GM18870 (cell line): Measurements from ENCODE around the gene GBP3.
"Not testable (repeated sequence)": the region's sequence is repeated elsewhere in the genome, so short reads cannot be mapped to it uniquely, and the experiment has no call there.

Experiments used
- ATAC-seq: cut with Tn5 transposase; IDR thresholded peaks from one replicate; pipeline ENCODE4 v1.9.1; 2021; ENCODE audit warnings: moderate library complexity; ENCODE audit not compliant: unreplicated experiment

Gene GBP3, protein sequence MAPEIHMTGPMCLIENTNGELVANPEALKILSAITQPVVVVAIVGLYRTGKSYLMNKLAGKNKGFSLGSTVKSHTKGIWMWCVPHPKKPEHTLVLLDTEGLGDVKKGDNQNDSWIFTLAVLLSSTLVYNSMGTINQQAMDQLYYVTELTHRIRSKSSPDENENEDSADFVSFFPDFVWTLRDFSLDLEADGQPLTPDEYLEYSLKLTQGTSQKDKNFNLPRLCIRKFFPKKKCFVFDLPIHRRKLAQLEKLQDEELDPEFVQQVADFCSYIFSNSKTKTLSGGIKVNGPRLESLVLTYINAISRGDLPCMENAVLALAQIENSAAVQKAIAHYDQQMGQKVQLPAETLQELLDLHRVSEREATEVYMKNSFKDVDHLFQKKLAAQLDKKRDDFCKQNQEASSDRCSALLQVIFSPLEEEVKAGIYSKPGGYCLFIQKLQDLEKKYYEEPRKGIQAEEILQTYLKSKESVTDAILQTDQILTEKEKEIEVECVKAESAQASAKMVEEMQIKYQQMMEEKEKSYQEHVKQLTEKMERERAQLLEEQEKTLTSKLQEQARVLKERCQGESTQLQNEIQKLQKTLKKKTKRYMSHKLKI

DNA sequence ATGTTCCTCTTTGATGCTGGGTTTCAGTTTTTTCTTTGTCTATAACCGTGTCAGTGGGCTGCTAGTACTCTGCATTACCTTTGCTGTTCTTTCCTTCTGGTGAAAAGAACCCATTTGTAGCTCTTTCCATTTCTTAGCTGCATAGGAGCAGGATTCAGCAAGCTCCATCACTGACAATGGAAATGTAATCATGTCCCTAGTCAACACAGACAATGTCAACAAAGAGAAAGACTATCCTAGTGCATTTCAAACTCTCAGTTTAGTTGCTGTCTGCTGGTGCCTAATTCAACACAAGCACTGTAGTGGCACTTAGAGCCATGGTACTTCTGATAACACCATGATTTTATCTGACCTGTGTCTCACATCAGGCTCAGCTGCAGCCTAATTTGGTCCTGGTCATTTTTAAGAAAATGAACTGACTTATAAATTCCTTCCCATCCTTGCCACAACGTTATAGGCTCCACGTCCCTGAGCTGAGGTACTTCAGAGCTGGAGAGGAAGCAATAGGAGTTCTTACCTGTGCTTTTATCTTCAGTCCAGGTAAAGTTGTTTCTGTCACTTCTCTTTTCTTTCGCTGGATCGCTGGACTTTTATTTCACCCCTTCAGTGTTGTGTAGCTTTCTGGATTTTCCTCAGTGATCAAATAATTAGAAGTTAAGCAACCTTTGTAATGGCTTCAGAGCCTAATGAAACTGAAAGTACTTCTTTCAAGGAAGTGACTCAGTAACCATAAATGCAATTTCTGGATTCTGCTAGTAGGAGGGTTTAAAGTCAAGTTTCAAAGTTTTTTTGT, at the start of gene GBP3:
Gene GBP3, minus strand, starts transcription at position 700 of the 793 bp plus-strand sequence. CDS start 2,145 bp downstream, outside the sequence.
- peak; percentile 85 for ATAC-seq

DNA sequence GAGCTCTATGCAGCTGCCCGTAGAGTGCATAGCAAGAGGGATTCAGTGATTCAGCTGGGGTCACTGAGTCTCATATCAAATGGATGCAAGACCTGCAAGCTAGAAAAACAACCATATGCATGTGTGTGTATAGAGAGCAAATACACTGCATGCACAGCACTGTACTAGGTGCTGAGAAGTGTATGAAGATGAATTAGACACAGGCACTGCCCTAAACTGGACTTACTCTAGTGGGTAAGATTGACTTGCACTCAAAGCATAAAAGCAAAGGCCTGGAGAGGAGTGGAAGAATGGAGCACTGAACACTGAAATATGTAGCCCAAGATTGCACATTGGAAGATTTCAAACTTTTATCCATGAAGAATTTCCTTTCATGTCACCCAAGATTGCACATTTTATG, 47.8 kb upstream of the GBP3 start:
- no peak for ATAC-seq

DNA sequence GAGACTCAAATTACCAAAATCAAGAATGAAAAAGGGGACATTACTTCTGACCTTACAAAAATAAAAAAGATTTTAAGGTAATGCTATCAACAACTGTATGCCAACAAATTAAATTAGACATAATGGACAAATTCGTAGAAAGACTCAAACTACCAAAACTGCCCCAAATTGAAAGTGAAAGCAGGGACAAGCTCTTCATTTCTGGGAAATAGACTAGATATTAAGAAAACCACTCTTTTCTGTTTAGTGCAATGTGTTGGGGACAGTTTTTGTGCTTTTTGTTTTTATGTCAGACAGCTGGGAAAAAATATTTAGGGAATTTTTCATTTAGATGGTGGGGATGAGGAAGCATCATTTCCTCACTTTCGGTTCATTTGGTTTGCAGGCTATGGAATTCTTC, 47.3 kb upstream of the GBP3 start:
- no peak for ATAC-seq

DNA sequence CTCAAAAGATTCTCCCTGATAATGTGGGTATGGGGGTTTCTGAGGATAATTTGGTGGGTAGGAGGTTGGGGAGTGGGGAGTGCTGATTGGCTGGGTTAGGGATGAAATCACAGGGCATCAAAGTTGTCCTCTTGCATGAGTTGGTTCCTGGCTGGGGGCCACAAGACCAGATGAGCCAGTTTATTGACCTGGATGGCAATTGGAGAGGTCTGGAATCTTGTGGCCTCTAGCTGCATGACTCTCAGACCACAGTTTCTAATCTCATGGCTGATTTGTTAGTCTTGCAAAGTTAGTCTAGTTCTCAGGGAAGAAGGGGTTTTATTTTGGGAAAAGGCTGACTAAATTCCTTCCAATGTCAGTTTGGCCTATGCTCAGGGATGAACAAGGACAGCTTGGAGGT, 45.6 kb upstream of the GBP3 start:
- no peak for ATAC-seq

DNA sequence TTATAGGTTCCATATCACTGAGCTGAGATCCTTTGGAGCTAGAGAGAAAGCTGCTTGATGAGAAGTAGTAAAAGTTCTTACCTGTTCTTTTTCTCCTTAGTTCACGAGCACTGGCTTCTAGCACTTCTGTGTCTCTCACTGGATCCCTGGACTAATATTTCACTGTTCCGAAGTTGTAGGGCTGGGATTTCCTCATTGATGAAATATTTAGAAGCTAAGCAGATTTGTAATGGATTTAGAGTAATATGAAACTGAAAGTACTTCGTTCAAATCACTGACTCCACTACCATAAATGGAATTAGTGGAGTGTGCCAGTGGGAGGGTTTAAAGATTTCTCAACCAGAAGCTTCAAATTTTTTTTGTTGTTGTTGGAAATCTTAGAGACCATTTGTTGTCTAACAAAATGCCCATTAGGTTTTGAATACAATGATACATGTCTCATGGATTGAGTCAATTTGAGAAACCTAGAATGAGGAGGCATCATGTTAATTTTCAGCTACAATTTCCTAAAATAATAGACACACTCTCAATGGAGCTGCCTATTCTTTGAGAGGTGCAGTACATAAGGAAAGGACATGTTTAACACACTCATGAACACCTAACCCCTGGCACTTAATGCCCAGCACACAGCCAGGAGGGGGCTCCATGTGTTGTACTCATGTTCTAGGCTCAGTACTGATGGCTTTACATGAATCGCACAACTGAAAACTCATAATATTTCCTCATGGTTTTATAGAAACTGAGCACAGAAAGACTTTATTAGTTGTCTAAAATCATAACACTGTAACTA, 42.6 kb upstream of the GBP3 start, which contains the start of gene GBP1:
Gene GBP1, minus strand, starts transcription at position 130 of the 790 bp plus-strand sequence. CDS start 1,974 bp downstream, outside the sequence.
- ATAC-seq, result no peak

DNA sequence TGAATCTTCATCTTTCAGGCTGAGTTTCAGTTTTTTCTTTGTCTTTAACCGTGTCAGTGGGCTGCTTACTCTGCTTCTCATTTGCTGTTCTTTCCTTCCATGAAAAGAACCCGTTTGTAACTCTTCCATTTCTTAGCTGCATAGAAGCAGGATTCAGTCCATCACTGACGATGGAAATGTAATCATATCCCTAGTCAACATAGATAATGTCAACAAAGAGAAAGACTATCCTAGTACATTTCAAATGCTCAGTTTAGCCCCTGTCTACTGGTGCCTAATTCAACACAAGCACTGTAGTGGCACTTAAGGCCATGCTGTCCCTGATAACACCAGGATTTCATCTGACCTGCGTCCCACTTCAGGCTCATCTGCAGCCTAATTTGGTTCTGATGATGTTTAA, 42.0 kb upstream of the GBP3 start:
- ATAC-seq, result no peak

DNA sequence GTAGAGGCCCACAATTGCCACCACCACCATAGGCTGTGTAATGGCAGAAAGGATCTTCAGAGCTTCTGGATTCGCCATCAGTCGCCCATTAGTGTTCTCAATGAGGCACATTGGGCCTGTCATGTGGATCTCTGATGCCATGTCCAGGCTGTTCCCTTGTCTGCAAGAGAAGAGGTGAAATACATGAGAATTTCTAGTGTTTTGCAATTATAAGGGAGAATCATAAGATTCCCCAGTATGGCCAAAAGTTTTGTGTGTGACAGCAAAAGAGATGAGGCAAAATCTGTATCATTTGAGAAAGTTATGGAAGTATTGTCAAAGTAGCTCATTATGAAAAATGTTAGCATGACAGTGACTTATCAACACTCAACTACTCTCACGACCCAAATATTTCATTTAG, 40.4 kb upstream of the GBP3 start:
- no peak for ATAC-seq

DNA sequence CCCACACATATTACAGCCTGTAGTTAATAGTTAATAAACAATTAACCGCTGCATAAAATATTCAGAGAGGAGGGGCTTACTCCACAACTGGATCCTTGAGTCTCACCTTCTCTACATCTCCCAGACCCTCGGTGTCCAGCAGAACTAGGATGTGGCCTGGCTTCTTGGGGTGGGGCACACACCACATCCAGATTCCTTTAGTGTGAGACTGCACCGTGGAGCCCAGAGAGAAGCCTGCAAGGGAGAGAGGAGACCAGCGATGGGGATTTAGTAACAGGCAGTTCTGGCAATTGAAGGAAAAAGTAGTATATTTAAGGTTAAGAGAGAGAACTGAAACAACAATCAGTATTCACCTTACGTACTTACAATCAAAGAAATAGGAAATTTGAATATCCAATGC, 37.4 kb upstream of the GBP3 start:
- no peak for ATAC-seq

DNA sequence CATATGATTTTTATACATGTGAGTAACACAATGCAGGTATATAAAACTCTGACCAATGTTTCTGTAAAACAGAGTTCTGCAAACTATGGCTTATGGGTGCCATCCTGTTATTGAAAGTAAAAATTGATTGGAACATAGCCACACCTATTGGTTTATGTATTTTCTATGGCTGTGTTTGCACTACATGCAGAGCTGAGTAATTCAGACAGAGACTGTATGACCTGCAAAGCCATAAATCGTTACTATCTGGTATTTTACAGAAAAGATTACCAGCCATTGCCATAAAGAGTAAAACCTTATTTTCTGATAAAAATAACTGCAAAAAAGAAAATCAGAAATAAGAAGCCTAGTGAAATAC, 29.3 kb upstream of the GBP3 start:
- no peak for ATAC-seq

DNA sequence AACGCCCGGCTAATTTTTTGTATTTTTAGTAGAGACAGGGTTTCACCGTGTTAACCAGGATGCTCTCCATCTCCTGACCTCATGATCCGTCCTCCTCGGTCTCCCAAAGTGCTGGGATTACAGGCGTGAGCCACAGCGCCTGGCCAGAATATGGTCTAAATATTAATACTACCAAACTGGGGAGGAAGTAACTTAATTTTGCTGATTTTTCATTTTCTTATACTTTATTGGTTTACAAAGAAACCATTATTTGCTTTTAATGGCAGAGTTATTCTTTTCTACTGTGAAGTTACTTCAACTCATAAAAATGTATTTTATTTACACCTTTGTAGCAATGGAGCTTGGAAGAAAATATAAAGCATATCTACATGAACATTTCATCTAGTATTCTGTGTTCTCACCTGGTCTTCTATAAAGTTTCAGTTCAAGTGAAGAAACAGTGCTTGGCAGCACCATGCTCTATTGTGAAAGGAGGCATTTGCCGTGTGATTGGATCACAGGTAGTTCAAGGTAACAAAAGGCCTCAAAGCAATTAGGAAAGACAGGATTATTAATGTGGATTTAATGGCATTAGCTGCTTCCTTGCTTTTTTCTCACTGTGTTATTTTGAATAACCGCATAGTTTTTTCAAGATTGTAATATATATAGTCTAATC, 28.8 kb upstream of the GBP3 start:
- no peak for ATAC-seq

DNA sequence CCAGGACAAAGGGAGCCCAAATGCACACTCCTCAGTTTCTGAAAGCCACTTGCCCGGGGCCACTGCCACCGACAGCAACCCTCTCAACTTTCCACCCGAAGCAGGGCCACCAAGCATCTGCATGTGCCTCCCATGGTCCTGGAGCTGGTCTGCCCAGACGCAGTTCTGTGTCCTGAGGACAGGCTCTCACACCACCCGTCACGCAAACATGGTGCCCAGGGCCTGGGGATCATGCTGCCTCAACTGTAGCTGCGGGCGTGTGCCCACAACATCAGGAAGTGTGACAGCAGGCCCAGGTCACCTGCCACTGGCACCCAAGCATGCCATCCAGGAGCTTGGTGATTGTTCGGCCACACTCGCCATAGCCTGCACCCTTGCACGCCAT, 28.0 kb upstream of the GBP3 start:
- ATAC-seq, result no peak

DNA sequence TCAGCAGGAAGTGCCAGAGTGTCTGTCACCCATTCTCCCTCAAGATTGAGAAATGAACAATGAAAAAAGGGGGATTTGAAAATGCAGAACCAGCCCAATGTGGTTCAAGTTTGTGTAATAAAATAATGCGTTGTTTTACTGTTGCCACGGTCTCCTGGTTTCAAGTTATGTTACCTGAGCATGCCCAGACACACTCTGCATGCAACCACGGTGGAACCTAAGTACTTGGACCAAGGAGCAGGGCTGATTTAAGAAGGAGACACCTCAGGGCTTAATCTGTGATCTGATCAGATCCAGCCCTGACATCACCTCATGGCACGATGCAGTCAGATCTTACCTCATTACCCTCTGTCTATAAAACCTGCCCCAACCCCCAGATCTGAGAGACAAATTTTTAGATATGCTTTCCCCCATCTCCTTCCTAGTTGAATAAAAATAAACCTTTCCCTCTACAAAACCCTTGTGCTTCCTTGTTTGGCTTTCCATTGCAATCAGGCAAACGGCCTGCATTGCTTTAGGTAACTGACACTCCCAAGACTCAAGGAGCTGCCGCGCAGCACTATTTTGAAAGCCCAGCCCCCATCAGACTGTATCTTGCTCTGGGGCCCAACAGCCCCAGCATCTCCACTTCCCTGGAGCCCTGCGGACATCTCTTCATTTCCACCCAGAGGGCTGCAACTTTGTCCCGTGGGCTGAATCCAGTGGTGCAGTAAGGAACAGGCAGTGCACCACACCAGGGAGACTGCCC, 27.4 kb upstream of the GBP3 start:
- not testable (repeated sequence) for ATAC-seq

DNA sequence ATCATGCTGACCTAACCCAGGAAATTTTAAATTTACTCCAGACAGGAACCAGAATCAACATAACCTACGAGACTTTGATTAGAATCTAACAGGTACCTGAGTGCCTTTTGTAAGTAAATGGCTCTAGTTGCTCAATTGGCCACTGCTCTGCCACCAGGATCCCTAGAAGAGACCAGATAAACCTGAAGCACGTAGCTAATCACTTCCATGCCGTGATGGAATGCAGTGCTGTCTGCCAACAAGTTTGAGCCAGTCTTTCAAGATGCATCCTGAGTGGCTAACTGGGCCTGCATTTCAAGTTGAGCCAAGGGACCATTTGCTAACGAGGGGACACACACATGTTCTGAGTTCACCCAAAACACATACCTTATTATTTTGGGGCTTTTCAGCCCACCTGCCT, 26.5 kb upstream of the GBP3 start:
- not testable (repeated sequence) for ATAC-seq

DNA sequence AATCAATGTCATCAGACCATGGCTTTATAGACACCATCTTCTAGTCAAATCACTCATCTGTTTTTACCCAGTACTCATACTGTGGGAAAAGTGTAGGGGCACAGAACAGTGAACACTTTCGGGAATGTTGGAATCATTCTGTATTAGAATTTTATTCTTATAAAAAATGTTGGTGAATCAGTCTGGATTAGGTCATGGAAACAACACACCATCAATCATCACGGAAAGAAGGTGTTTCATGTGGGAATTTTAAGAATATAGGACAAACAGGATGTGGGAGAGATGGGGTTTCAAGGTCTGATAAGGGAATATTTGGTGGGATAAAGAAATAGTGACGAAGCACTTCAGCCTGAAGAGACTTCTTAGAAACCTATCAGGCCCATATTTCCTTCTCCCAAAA, 25.1 kb upstream of the GBP3 start:
- ATAC-seq, result no peak

DNA sequence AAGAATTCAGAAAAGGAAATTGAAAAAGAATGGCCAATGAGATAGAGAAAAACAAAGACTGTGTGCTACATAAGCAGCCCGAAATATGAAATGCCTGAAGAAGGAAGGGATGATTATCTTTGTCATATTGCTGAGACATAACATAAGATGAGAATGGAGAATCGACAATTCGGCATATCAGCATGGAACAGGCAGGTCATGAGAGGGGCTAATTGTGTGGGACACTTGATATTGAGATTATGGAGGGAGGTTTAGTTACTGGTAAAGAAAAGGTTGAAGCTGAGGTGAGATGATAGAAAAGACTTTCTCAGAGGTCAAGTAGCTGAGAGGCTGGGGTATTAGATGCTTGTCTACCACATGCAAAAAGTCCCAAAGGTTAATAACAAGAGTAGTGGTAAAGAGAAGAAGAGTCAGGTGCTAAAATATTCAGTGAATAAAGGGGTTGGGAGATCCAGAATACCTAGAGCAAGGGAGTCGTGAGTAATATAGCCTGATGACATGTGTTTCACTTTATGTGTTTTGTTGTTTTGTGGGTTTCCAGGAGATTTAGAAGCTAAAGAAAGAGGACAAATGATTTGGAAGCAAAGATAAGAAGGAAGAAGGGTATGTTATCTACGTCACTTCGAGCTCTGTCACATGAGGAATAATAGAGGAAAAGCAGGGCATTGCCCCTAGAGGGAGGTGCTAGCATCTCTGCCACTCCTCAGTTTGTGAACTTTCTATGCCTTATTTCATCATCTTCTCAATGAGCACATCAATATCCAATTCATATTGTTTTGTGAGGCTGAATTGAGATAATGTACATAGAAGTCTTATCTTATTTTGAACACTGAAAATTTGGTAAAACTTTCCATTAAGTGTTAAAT, 23.9 kb upstream of the GBP3 start:
- peak; percentile 63 for ATAC-seq

DNA sequence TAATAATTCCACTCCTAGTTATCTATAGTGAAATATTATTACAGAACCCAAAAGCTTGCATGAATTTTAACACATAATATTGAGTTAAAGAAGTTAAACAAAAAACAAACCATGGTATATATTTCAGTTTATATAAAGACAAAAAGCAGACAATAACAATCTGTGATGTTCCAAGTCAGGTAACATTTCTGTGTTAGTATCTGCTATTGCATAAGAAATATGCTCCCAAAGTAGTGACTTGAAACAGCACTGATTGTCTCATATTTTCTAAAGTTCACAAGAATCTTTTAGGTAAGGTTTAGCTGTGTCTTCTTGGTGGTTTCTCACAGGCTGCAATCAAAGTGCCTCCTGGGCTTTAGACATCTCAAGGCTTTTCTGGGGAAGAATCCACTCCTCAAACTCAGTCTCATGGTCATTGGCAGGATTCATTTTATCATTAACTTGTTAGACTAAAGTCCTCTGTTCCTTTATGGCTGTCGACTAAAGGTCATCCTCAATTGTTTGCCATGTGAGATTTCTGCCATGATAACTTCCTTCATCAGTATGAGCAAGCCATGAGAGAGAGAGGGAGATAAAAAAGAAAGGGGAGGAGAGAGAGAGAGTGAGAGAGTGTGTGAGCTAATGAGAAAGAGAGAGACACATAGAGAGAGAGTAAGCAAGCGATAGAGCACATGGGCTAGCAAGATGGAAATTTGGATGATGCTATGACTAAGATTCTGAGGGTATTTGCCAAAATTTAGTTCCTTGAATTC, 22.5 kb upstream of the GBP3 start:
- no peak for ATAC-seq

DNA sequence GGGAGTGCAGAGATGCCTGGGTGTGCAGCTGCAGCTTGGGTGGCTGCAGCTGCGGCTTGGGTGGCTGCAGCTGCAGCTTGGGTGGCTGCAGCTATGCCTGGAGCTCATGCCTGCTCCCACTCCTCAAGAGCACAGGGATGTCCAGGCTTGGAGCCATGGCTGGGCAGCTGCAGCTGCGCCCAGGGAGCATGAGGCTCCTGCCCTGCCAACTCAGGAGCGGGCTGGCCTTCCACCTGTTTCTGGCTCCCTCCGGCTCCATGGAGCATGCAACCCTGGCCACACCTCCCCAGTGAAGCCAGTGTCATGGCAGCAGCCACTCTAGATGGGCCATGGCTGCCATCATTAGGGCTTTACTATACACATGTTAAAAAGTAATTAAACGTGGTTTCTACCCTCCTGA, 21.3 kb upstream of the GBP3 start:
- no peak for ATAC-seq

DNA sequence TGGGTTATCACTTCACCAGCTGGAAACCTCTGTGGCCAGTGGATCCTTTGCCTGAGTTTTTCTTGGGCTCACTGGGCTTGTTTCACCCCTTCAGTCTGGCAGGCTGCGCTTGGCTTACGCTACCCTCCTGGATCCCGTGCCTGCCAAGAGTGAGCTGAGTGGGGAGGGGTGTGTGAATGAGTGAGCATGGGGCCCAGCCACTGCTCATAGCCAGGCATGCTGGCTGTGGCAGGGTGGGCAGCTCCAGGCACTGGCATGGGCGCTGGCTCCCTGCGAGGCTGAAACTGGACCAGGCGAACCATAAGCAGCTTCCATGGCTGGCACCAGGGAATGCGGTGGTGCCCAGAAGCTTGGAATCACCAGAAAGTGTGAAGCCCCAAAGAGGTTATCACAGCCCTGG, 19.8 kb upstream of the GBP3 start:
- ATAC-seq, result no peak
